ENCODE results near the gene GGT5.

DNA sequence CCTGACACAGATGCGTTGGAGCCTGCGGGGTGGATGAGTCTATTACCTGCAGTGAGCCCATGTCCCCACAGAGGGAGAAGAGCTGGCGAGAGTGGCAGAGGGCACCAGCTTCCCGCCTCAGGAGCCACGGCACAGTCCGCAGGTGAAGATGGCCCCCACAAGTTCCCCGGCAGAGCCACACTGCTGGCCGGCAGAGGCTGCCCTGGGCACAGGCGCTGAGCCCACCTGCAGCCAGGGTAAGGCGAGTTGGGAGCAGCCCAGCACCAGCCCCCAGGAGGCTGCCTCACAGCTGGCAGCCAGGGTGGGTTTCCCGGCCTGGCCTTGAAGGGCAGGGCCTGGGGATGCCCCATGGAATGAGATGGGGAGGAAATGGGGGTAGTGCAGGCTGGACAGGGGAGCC, 68.8 kb downstream of the GGT5 start:
- TF ChIP-seq POLR2A (IDR thresholded peaks at IDR 0.05; ENCODE audit: low read length) (no peak), GATA1 (IDR thresholded peaks at IDR 0.05; ENCODE audit: low read depth, low read length) (no peak)

Data from erythroblast (primary cell).